Tibial nerve (tissue), 3 donors: Measurements from ENCODE around the gene DRD4.

Experiments used
- CTCF ChIP-seq, 5 experiments: fragments of 200-600 bp in 3 of 5; fragments of 450-650 bp in 2 of 5; sonication (generic) in 3 of 5; IDR thresholded peaks; one replicate each; pipeline ENCODE4 v1.5.1; 2016 to 2019; ENCODE audit warnings: antibody characterized with exemption in 5 of 5, mild to moderate bottlenecking in 3 of 5, moderate library complexity in 2 of 5
- POLR2A ChIP-seq, 2 donors: fragments of 450-650 bp; IDR thresholded peaks; one replicate each; pipeline ENCODE4 v1.6.1; 2017; ENCODE audit warnings: antibody characterized with exemption in 2 of 2, mild to moderate bottlenecking in 2 of 2, moderate library complexity in 2 of 2

- no peak for TF ChIP-seq POLR2A (IDR thresholded peaks at IDR 0.05)
- no peak for TF ChIP-seq CTCF (IDR thresholded peaks at IDR 0.05)
Observed at GRCh38 chr11:688681-689080, 51.6 kb downstream of the DRD4 start.
